ENCODE results near the gene CCL4.

- TF ChIP-seq POLR2AphosphoS5 (IDR thresholded peaks at IDR 0.05; ENCODE audit: low read depth, low read length): no peak
- no peak for TF ChIP-seq REST (IDR thresholded peaks at IDR 0.05; ENCODE audit: insufficient read depth in 1 of 2, low read depth in 2 of 2, low read length in 2 of 2)
These were observed 19.8 kb downstream of the CCL4 start for GRCh38 chr17:36123431-36123830.

Measured in PFSK-1 (cell line).